ENCODE data around the gene OR2W1. TPM values are rescaled to one million over a fixed set of nuclear protein-coding genes. Genes with fewer than 3 reads are reported as not detected.

OR2W1 gene
- total RNA-seq, 1 experiment from 2014 or later: not detected

DNA sequence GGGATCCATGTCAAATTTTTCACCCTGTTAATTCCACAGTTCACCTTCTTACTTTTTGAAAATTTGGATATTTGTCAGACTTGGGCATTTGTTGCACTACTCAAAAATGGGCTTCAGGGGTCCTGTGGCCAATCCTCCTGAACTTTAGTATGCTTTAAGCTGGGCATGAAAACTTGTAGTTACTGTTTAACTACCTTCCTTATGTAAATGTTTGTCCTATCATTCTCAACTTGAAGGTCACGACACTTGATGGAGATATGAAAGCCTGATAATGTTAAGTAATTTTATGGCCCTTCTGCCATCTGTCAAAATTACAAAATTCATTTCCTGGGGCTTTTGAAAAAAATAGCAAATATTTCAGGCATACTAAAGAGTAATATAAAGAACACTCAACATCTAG lies 35.6 kb downstream of the OR2W1 start:
- Histone ChIP-seq H2BK12ac (ENCODE audit: insufficient read length, low read depth, low read length) (no peak overlapping the region), H4K91ac (ENCODE audit: insufficient read length, low read depth, low read length) (no peak overlapping the region), H3K79me1 (ENCODE audit: insufficient read depth, low read depth, low read length, poor library complexity, severe bottlenecking) (no peaks in the 10 kb centered on the region), H3K27me3 (ENCODE audit: insufficient read depth, low read length) (no peaks in the 10 kb centered on the region; the same call in 1 of the 2 replicates), H3K79me2 (ENCODE audit: insufficient read depth, low read length) (no peaks in the 10 kb centered on the region), H2AFZ (ENCODE audit: low read length) (no peak overlapping the region), H3K9me3 (ENCODE audit: control insufficient read depth, low read depth, low read length) (no peaks in the 10 kb centered on the region), H2BK5ac (ENCODE audit: insufficient read length, low read length) (no peak overlapping the region), H3K9ac (ENCODE audit: extremely low read depth, insufficient read length, low read length) (no peak overlapping the region), H3K14ac (ENCODE audit: insufficient read depth, low read length) (no peak overlapping the region), H3T11ph (ENCODE audit: low read length) (no peak overlapping the region), H4K8ac (replicated peaks; ENCODE audit: insufficient read length, low read depth, low read length) (no peak overlapping the region), H4K20me1 (ENCODE audit: control insufficient read depth, insufficient read depth, insufficient read length) (no peaks in the 10 kb centered on the region), H3K27ac (ENCODE audit: insufficient read length, low read depth, low read length) (no peak overlapping the region), H3K23ac (ENCODE audit: insufficient read length, low read depth, low read length) (no peak overlapping the region), H3K18ac (ENCODE audit: insufficient read length, low read depth, low read length) (no peak overlapping the region), H2BK15ac (ENCODE audit: low read depth, low read length) (no peak overlapping the region), H2BK20ac (ENCODE audit: low read depth, low read length, poor library complexity, severe bottlenecking) (no peak overlapping the region), H3K56ac (ENCODE audit: insufficient read length, low read depth, low read length) (no peak overlapping the region), H2AK5ac (ENCODE audit: insufficient read length, low read length) (no peak overlapping the region), H3K4ac (ENCODE audit: low read depth, low read length) (no peak overlapping the region), H3K4me2 (ENCODE audit: insufficient read depth, insufficient read length, low read length) (no peak overlapping the region), H3K4me1 (ENCODE audit: insufficient read depth, low read length) (no peaks in the 10 kb centered on the region), H3K23me2 (ENCODE audit: insufficient read length, low read depth, low read length, poor library complexity, severe bottlenecking) (peaks cover 5% of the 10 kb centered on the region), H2BK120ac (ENCODE audit: low read depth, low read length, poor library complexity, severe bottlenecking) (no peak overlapping the region), H4K5ac (ENCODE audit: insufficient read length, low read depth, low read length) (no peak overlapping the region)
- TF ChIP-seq CTCF (conservative IDR thresholded peaks at IDR 0.05): no peak
- Mint-ChIP-seq H3K27me3 (ENCODE audit: low read depth) (peaks cover 81% of the 10 kb centered on the region), H3K4me1 (peaks cover 2 to 5% of the 10 kb centered on the region in 2 experiments), H3K27ac (no peak overlapping the region), H3K36me3 (ENCODE audit: insufficient read depth in 1 of 3, low read depth in 3 of 3) (no peaks in the 10 kb centered on the region), H3K9me3 (no peaks in the 10 kb centered on the region; a peak in 1 of 5 replicates), H3K4me3 (no peak overlapping the region)
- DNase-seq: no peak
- WGBS (ENCODE audit: extremely low coverage, insufficient read length, low lambda C conversion rate): no CpG with 5 or more reads among the region's 1 CpG
